Liver (tissue), 9 donors: ENCODE measurements around the gene TCF7L2. TPM values are rescaled to one million over a fixed set of nuclear protein-coding genes. Genes with fewer than 3 reads are reported as not detected.
"Not testable (repeated sequence)": the region's sequence is repeated elsewhere in the genome, so short reads cannot be mapped to it uniquely, and the experiment has no call there.

Experiments used
- DNase-seq: peaks from one replicate; pipeline ENCODE4 v3.0.0-alpha.2; 2017; ENCODE audit warnings: low spot score
- H3K27ac ChIP-seq, 2 donors: one replicate each; pipeline ENCODE4 v1.7.0; 2013; ENCODE audit warnings: inconsistent platforms in 2 of 2, low read length in 2 of 2, control low read depth in 1 of 2, low read depth in 1 of 2, mild to moderate bottlenecking in 1 of 2
- H3K27me3 ChIP-seq, 4 donors: one replicate each; pipeline versions ENCODE4 v1.6.1 to v1.7.0; 2013; ENCODE audit warnings: low read length in 3 of 4, inconsistent platforms in 1 of 4, mild to moderate bottlenecking in 1 of 4, moderate library complexity in 1 of 4; ENCODE audit not compliant: control insufficient read depth in 4 of 4, insufficient read depth in 4 of 4
- H3K36me3 ChIP-seq, 4 donors: one replicate each; pipeline versions ENCODE4 v1.6.1 to v1.7.0; 2013; ENCODE audit warnings: low read length in 3 of 4, mild to moderate bottlenecking in 3 of 4, low read depth in 1 of 4, moderate library complexity in 1 of 4; ENCODE audit not compliant: control insufficient read depth in 4 of 4, insufficient read depth in 3 of 4
- H3K4me1 ChIP-seq, 4 donors: one replicate each; pipeline versions ENCODE4 v1.6.1 to v1.7.0; 2013; ENCODE audit warnings: low read length in 3 of 4, mild to moderate bottlenecking in 3 of 4, moderate library complexity in 1 of 4; ENCODE audit not compliant: control insufficient read depth in 4 of 4, insufficient read depth in 4 of 4
- H3K4me3 ChIP-seq, 3 donors: one replicate each; pipeline versions ENCODE4 v1.6.1 to v1.7.0; 2013; ENCODE audit warnings: low read length in 3 of 3, control low read depth in 1 of 3, low read depth in 1 of 3, mild to moderate bottlenecking in 1 of 3
- H3K9ac ChIP-seq, 2 donors: one replicate each; pipeline ENCODE4 v1.7.0; 2013; ENCODE audit warnings: low read length in 2 of 2, mild to moderate bottlenecking in 2 of 2, moderate library complexity in 2 of 2, control low read depth in 1 of 2, low read depth in 1 of 2
- H3K9me3 ChIP-seq, 4 donors: one replicate each; pipeline versions ENCODE4 v1.6.1 to v1.7.0; 2013; ENCODE audit warnings: low read length in 3 of 4; ENCODE audit not compliant: control insufficient read depth in 4 of 4
- CTCF ChIP-seq: fragments of 150-350 bp; IDR thresholded peaks from 2 replicates; pipeline ENCODE4 v1.5.1; 2017; ENCODE audit warnings: improper control_type of control experiment, low read depth, low read length; ENCODE audit not compliant: missing input control
- EGR1 ChIP-seq, 2 donors: IDR thresholded peaks; 2 replicates each; pipeline ENCODE4 v1.6.1; 2016 to 2018; ENCODE audit warnings: antibody characterized with exemption in 2 of 2, low read depth in 2 of 2
- HNF4A ChIP-seq, 2 donors: conservative IDR thresholded peaks; 2 replicates each; pipeline ENCODE4 v1.6.1; 2016; ENCODE audit warnings: antibody characterized with exemption in 2 of 2, mild to moderate bottlenecking in 2 of 2
- HNF4G ChIP-seq: IDR thresholded peaks from 2 replicates; pipeline ENCODE4 v1.6.1; 2016; ENCODE audit warnings: antibody characterized with exemption
- JUND ChIP-seq, 2 donors: IDR thresholded peaks; 2 replicates each; pipeline ENCODE4 v1.6.1; 2016; ENCODE audit warnings: antibody characterized with exemption in 2 of 2
- MAX ChIP-seq: IDR thresholded peaks from 2 replicates; pipeline ENCODE4 v1.6.1; 2016; ENCODE audit warnings: antibody characterized with exemption
- RAD21 ChIP-seq, 2 donors: IDR thresholded peaks; 2 replicates each; pipeline ENCODE4 v1.6.1; 2016; ENCODE audit warnings: antibody characterized with exemption in 2 of 2, mild to moderate bottlenecking in 2 of 2
- REST ChIP-seq: IDR thresholded peaks from 2 replicates; pipeline ENCODE4 v1.6.1; 2016; ENCODE audit warnings: antibody characterized with exemption, mild to moderate bottlenecking
- RXRA ChIP-seq, 2 donors: IDR thresholded peaks; 2 replicates each; pipeline ENCODE4 v1.6.1; 2017 to 2018; ENCODE audit warnings: antibody characterized with exemption in 2 of 2, mild to moderate bottlenecking in 1 of 2
- YY1 ChIP-seq: IDR thresholded peaks from 2 replicates; pipeline ENCODE4 v1.6.1; 2016; ENCODE audit warnings: antibody characterized with exemption, mild to moderate bottlenecking
- WGBS: extraction: QIAGEN DNeasy Blood & Tissue Kit; methylation state at CpG from one replicate; pipeline ENCODE4 v1.1.7; 2013; 5-methylcytosine and 5-hydroxymethylcytosine counted together
- polyA plus RNA-seq, 2 donors: library from polyadenylated mRNA; stranded (reverse) in 1 of 2; unstranded in 1 of 2; fragments of 200-250 nt in 1 of 2; fragments of >200 nt in 1 of 2; fragmentation: Nextera tagmentation in 1 of 2; extraction: Ambion mirVana in 1 of 2; gene quantifications; one replicate each; pipeline versions ENCODE4 v1.2.1 to v1.2.3, GENCODE V29; 2013 to 2015
- total RNA-seq, 2 donors: library from RNA; depleted of rRNA; stranded (reverse); fragments of >200 nt; gene quantifications; one replicate each; pipeline ENCODE4 v1.2.3, GENCODE V29; 2014
- donor health status: healthy.
- donor health status: healthy.
- donor health status: healthy.
- donor health status: healthy.
- donor health status: healthy.

TCF7L2 gene
- total and polyA plus RNA-seq, 4 donors = 4.9 to 18.0 (median 8.3) TPM

- H3K27ac ChIP-seq = no peak overlapping the region
- no peak overlapping the region for H3K4me3 ChIP-seq
- TF ChIP-seq YY1 (no peak), JUND (IDR thresholded peaks at IDR 0.05) (no peak), HNF4G (no peak), EGR1 (IDR thresholded peaks at IDR 0.05; ENCODE audit: low read depth in 2 of 2) (no peak), HNF4A (conservative IDR thresholded peaks at IDR 0.05) (no peak)
- no peak overlapping the region for H3K9ac ChIP-seq
- 96% methylated on average over 5 of the region's 5 CpGs for WGBS
- H3K27me3 ChIP-seq = no peaks in the 10 kb centered on the region
- no peaks in the 10 kb centered on the region for H3K9me3 ChIP-seq
- H3K4me1 ChIP-seq = peaks cover 8 to 51% (median 41%) of the 10 kb centered on the region in 4 donors
- peaks cover 0 to 2% (median under 1%) of the 10 kb centered on the region in 4 donors for H3K36me3 ChIP-seq
- no peak for DNase-seq
Observed at GRCh38 chr10:113064039-113064438, 114.0 kb downstream of the TCF7L2 start.

GRCh38 chr10:113066120-113066519, 116.1 kb downstream of the TCF7L2 start:
- H3K9me3 ChIP-seq, DNase-seq, H3K27ac ChIP-seq, H3K27me3 ChIP-seq, H3K4me3 ChIP-seq, H3K9ac ChIP-seq, H3K36me3 ChIP-seq: not testable (repeated sequence)
- TF ChIP-seq HNF4G (peak; percentile 17), HNF4A (conservative IDR thresholded peaks at IDR 0.05) (peak; percentile 76 to 78), RXRA (IDR thresholded peaks at IDR 0.05) (peak in 1 of 2 donors; percentile 25)
- WGBS = 76% methylated on average over 8 of the region's 8 CpGs
- peaks cover 3 to 33% (median 27%) of the 10 kb centered on the region in 4 donors for H3K4me1 ChIP-seq

GRCh38 chr10:113066561-113067312, 116.7 kb downstream of the TCF7L2 start:
- DNase-seq = no peak
- Histone ChIP-seq H3K27me3 (no peaks in the 10 kb centered on the region), H3K4me3 (no peak overlapping the region), H3K4me1 (peaks cover 5 to 30% (median 23%) of the 10 kb centered on the region in 4 donors), H3K9ac (no peak overlapping the region), H3K27ac (no peak overlapping the region), H3K9me3 (no peaks in the 10 kb centered on the region), H3K36me3 (peaks cover 2 to 7% (median 3%) of the 10 kb centered on the region in 4 donors)
- WGBS = 84% methylated on average over 6 of the region's 6 CpGs
- TF ChIP-seq HNF4A (conservative IDR thresholded peaks at IDR 0.05) (peak in 1 of 2 donors; percentile 1), YY1 (no peak), MAX (no peak), RAD21 (IDR thresholded peaks at IDR 0.05) (no peak)

- no peaks in the 10 kb centered on the region for H3K9me3 ChIP-seq
- 49% methylated on average over 4 of the region's 4 CpGs for WGBS
- no peak for DNase-seq
- no peak for TF ChIP-seq REST
- TF ChIP-seq CTCF = no peak
- TF ChIP-seq MAX = peak; percentile 0
- H3K27ac ChIP-seq = no peak overlapping the region
- no peaks in the 10 kb centered on the region for H3K27me3 ChIP-seq
- peaks cover 6 to 30% (median 23%) of the 10 kb centered on the region in 4 donors for H3K4me1 ChIP-seq
- H3K4me3 ChIP-seq = no peak overlapping the region
- no peak overlapping the region for H3K9ac ChIP-seq
- peaks cover 2 to 5% (median 3%) of the 10 kb centered on the region in 4 donors for H3K36me3 ChIP-seq
Observed at GRCh38 chr10:113067501-113067900, 117.5 kb downstream of the TCF7L2 start.
